Stimulated activated CD8-positive, alpha-beta memory T cell treated with anti-CD3 and anti-CD28 coated beads, Interleukin-15, amount 100 ng/mL, for 24 hours (primary cell): ENCODE measurements around the gene MAGEB17.

Experiments
- DNase-seq: peaks from one replicate; pipeline ENCODE4 v3.0.0-alpha.2; 2020; ENCODE audit warnings: low read depth

The MAGEB17 gene

GRCh38 chrX:16210061-16210460 lies 42.8 kb downstream of the MAGEB17 start:
- no peak for DNase-seq

DNA sequence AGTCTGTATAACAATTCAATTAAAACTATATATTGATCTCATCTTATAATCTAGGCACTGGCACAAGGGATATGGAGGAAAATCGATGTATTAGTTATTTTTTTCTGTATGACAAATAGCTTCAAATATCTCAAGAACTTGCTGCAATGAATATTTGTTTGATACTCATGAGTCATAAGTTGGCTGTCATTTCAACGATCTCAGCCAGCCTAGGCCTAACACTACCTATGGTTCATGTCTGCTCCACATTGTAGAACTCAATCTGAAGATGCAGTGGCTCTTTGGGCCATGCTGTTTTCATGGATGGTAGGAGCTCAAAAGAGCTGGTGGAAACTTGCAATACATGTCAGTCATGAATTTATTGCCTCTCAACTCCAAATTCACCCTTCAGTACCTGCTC lies 44.7 kb downstream of the MAGEB17 start:
- DNase-seq = no peak

DNA sequence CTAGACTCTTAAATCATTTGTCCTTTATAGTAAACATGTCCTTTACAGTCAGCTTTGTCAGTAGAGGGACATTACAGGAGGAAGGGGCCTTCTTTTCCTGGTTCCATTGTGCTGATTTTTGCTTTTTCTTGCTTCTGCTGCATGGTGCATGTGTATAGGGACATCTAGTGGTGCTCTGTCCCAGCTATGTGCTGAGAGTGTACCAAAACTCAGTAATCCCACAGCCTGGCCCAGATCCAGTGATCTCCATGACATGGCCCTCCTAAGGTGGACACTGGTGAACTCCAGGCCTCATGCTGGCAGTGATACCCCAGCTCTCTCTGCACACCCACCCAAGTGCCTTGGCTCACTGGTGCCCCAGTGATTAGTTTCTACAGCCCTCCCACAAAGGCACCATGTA lies 45.2 kb downstream of the MAGEB17 start:
- DNase-seq = no peak

DNA sequence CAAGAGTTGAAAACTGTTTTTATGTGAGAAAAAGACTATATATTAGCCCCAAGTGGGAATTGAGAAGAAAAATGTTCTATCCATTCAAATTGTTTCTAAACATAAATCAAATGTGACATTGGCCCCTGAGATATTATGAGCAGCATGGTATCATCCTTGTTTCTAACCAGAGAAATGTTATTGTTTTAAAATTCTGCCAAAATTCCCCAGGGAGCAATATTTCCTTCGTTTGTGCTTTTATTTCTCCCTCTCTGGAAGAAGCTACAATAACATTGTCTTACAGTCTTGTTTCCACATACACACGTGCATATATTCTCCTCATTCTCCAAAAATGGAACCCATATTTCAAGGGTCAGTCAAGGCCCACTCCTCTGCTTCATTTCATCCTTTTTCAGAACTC lies 46.7 kb downstream of the MAGEB17 start:
- no peak for DNase-seq

DNA sequence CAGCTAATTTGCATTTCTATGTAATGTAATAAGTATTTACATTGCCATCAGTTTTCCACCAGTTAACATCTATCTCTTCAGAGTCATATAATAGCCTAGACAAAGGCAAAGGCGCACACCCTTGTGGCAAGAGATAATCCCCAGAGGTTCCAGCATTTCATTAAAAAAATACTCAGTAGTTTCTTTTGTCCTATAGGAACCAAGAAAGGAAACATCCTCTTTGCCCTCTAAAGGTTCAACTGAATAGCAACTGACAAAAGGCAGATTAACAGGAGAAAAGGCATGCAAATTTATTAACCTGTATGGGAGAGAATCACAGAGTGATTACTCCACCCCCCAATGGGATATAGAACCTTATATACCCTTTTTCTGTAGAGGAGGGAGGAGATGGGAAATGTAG lies 48.4 kb downstream of the MAGEB17 start:
- no peak for DNase-seq
